Measurements from ENCODE around the gene TNFSF15.
A peak's percentile ranks its signal among the peaks of the same experiment; 100 is the strongest.
"Not testable (repeated sequence)": the region's sequence is repeated elsewhere in the genome, so short reads cannot be mapped to it uniquely, and the experiment has no call there.

The TNFSF15 gene

DNA sequence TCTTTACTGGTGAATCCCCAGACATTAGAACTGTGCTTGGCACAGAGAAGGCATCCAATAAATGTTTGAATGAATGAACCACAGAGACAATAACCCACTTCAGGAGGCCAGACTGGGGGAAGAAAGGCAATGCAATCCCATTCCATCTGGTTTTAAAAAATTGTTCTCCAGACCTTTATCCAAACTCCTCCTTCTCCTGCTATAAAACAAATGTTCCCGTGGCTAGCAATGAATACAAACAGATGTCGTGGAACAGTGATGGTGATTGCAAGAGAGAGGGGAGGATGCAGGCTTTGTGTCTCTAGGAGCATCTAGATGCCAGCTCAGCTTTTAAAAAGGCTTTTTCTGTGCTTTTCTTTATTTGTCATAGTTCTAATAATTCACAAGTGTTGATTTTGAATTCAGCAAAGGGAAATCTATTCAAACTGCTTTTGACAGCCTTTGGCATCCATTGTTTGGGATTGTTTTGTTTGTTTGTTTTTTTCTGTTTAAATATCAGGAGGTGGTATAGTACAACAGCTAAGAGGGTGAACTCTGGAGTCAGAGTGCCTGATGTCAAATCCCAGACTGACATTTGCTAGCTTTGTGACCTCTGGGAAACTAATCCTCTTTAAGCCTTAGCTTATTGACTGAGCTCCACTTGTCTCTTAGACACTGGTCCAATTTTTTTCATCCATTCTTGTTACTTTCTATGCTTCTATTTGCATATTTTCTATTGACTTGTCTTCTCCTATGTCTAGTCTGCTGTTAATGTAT, 59.1 kb downstream of the TNFSF15 start:
- no peak for DNase-seq

DNA sequence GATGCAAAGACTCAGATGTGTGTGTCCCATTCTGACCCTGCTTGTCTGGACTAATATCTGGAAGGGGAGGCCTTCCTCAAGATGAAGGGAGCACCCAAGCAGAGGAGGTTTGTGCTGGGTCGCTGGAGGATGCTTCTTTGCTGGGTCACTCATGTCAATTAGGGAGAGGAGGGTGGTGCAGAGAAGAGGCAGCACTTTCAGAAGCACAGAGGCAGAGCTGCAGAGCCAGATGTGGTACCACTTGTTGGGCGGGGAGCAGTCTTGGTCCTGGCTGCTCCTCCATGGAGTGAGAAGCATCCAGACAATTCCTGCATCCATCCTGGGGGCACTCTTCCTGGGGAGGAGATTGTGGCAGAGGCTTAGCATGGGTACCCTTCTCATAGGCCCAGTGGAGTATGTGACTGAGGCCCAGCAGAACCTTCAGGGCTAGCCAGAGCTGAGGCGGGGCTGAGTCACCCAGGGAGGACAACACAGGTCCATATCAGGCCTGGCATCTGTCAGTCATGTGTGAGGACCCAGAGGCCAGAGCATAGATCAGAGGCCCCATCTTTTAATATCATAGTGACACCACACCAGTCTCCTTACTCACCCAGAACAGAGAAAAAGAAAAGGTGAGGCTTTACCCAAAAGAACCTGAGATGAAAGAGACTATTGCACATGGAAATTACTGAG, 59.8 kb downstream of the TNFSF15 start:
- no peak for DNase-seq

DNA sequence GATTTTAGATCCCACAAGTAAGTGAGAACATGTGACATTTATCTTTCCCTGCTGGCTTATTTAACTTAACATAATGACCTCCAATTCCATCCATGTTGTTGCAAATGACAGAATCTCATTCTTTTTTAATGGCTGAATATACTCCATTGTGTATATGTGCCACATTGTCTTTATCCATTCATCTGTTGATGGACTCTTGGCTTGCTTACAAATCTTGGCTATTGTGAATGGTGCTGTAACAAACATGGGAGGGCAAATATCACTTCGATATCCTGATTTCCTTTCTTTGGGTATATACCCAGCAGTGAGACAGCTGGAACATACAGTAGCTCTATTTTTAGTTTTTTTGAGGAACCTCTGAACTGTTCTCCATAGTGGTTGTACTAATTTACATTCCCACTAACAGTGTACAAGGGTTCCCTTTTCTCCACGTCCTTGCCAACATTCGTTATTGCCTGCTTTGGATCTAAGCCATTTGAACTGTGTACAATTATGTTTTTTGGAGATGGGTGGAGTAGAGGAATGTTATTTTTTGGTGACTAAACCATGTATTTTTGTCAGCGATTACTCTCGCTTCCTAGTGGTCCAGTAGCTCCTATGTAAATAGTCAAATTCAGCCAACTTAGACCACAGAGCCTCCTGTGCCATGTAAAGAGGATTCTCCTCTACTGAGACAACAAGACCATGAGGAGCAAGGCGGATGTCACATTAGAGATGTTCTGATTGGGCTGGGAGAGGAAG, 60.6 kb downstream of the TNFSF15 start:
- DNase-seq: peak; percentile 84

DNA sequence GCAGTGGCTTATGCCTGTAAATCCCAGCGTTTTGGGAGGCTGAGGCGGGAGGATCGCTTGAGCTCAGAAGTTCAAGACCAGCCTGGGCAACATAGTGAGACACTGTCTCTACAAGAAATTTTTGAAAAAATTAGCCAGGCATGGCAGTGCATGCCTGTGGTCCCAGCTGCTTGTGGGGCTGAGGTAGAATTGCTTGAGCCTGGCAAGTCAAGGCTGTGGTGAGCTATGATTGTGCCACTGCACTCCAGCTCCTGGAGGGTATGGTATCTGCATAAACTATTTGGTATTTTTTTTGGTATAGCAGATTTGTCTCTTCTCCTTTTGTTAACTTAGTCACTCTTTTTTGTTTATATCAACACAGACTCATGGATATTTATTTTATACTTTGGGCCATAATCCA, 62.4 kb downstream of the TNFSF15 start:
- peak; percentile 30 for DNase-seq

DNA sequence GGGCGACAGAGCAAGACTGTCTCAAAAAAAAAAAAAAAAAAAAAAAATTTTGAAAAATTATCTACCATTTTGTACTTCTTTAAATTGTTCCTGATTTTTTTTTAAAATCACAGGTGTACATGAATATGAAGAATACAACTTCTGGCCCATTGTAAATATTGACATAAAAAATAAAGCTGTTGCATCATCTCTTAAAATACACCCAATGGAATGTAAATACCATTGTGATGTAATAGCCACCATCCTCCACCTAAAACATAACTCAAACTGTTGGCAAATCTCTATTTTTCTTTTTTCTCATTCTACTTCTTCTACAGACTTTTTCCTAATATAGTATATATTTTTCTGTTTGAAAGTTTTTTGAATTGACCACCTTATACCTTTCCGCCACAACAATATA, 62.9 kb downstream of the TNFSF15 start:
- DNase-seq: peak; percentile 21

DNA sequence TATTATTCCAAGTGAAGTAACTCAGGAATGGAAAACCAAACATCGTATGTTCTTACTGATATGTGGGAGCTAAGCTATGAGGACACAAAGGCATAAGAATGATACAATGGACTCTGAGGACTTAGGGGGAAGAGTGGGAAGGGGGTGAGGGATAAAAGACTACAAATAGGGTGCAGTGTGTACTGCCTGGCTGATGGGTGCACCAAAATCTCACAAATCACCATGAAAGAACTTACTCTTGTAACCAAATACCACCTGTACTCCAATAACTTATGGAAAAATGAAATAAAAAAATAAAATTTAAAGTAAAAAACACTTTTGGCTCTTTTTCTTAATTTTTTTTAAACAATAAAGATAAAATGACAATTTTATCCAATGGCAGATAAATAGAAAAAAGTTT, 64.3 kb downstream of the TNFSF15 start:
- not testable (repeated sequence) for DNase-seq

DNA sequence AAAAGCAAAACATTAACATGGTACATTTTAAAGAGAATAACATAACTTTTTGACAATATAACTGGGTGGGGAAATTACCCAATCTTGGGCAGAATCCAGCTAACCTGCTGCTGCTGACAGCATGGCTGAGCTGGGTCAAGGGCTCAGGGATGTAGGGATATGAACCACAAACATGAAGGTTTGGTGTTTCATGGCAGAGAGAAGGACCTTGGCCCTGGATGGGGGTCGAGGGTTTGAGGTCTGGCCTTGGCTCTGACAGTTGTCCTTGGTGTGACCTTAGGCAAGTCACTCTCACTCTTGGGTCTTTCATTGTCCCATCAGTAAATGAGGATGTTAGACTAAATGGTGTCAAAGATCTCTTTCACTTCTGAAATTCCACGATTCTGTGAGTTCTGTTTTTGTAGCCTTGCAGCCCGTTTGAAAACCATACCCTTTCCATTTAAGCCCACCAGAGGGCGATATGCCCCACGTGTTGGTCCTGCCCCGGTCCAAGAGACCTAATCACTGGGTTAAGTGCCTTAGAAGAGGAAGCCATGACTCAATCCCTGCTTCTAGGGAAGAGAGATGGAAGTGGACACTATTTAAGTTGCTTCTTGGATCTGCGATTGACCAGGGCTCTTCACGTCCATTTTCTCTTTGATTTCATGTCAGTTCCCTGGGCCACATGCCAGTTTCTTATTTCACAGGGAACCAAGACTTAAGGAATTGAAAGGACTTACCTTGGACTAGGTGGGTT, 67.1 kb downstream of the TNFSF15 start:
- peak; percentile 85 for DNase-seq

DNA sequence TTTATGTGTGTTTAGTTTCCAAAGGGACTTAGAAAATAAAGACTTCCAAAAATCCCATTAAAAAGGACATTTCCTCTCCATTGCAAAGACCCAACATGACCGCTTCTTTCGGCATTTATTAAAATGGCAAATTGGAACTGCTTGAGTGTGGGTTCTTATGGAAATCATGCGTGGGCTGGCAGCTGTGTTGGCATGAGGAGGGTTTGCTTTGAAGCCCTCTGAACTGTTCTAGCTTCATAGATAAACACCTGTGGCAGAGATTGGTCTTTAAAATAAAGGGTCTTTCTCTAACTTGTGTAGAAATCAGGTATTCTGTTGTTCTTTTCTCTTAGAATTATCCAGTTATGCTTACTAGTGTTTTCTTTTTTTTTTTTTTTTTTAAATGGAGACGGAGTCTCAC, 68.0 kb downstream of the TNFSF15 start:
- no peak for DNase-seq

DNA sequence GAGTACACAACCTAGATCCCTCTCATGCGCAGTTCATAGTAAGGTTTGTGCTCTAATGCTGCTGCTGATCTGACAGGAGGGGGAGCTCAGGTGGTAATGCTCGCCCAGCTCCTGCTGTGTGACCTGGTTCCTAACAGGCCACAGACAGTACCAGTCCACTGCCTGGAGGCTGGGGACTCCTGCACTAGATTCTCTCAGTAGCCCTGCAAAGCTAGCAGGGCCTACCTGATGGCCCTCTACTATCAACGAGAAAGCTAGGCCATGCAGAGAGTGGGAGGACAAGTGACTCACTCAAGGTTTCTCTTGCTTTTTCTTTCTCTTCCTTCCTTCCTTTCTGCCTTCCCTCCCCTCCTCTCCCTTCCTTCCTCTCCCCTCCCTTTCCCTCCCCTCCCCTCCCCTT, 68.7 kb downstream of the TNFSF15 start:
- DNase-seq: no peak

DNA sequence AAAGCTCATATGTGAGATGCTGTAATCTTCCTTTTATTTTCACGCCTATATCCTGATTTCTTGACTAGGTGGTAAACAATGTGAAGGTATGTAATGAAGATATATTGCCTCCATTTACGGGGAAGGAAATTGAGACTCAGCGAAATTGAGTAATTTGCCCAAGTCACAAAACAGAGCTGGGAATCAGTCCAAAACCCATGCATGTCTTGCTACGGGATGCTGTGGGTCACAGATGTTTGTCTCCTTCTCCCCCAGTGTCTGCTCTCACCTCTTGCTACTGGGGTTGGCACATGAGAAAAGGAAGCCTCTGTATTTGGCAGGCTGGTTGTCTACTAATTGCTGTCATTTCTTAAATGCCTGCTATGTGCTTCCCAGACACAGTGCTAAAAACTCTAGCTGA, 70.1 kb downstream of the TNFSF15 start:
- DNase-seq: peak; percentile 17

DNA sequence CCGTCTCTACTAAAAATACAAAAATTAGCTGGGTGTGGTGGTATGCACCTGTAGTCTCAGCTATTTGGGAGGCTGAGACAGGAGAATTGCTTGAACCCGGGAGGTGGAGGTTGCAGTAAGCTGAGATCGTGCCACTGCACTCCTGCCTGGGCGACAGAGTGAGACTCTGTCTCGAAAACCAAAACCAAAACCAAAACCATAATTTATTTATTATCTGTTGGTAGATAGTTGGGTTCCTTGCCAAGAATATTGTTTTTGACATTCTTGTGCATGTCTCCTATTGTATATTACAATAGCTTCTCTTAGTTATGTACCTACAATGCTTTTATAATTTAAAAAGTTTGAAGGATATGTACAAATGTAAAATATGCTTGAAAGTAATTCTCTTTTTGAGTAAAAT, 70.7 kb downstream of the TNFSF15 start:
- DNase-seq: not testable (repeated sequence)
